ENCODE data around the gene RPS4Y2. TPM values are rescaled to one million over a fixed set of nuclear protein-coding genes. Genes with fewer than 3 reads are reported as not detected.

The RPS4Y2 gene
- total RNA-seq = not detected in 2 replicates

GRCh38 chrY:20755808-20756207, at the start of gene RPS4Y2:
Gene RPS4Y2, plus strand, starts transcription at chrY:20756108. Its CDS starts 56 bp downstream, at chrY:20756164.

Other genes starting within 250 kb of the RPS4Y2 start
- 23.2 TPM in 1 of 2 replicates, not detected in the other for gene EIF1AY, start 180.3 kb upstream of the RPS4Y2 start, total RNA-seq